Measurements from ENCODE around the gene INTS6.

DNA sequence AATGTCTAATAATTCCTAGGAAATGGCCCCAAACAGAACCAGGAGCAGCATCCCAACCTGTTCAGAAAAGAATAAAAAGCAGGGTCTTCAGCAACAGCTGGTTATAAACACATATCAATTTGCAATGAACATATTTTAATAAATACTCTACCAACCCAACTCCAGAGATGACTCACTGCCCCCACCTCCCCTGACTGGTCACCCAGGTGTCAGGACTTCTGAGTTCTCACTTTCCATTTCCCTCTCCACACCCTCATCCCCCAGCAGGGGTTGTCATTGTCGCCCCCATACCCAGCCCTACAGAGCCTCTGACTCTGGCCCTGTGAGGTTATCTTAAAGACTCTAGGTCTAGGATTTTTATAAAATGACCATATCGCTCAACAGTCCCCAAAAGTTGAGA, 106.4 kb downstream of the INTS6 start:
- TF ChIP-seq, protein P1, sequence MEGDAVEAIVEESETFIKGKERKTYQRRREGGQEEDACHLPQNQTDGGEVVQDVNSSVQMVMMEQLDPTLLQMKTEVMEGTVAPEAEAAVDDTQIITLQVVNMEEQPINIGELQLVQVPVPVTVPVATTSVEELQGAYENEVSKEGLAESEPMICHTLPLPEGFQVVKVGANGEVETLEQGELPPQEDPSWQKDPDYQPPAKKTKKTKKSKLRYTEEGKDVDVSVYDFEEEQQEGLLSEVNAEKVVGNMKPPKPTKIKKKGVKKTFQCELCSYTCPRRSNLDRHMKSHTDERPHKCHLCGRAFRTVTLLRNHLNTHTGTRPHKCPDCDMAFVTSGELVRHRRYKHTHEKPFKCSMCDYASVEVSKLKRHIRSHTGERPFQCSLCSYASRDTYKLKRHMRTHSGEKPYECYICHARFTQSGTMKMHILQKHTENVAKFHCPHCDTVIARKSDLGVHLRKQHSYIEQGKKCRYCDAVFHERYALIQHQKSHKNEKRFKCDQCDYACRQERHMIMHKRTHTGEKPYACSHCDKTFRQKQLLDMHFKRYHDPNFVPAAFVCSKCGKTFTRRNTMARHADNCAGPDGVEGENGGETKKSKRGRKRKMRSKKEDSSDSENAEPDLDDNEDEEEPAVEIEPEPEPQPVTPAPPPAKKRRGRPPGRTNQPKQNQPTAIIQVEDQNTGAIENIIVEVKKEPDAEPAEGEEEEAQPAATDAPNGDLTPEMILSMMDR (IDR thresholded peaks at IDR 0.05), result no peak
- TF ChIP-seq EZH2 (IDR thresholded peaks at IDR 0.05; ENCODE audit: borderline replicate concordance, insufficient read depth, low read depth, low read length, poor library complexity, severe bottlenecking), result no peak

Data from B cell (primary cell).